ENCODE measurements around the gene HOXC12.
A peak's percentile ranks its signal among the peaks of the same experiment; 100 is the strongest.

Gene HOXC12

GRCh38 chr12:53980802-53981496 is 26.2 kb downstream of the HOXC12 start:
- TF ChIP-seq ZFX (IDR thresholded peaks at IDR 0.05) (no peak), CTCF (conservative IDR thresholded peaks at IDR 0.05) (no peak)
- H3K27ac ChIP-seq = peak overlapping the region; percentile 5; the same call in 1 of the 2 replicates

- TF ChIP-seq ZFX (IDR thresholded peaks at IDR 0.05) (no peak), CTCF (conservative IDR thresholded peaks at IDR 0.05) (no peak)
- H3K27ac ChIP-seq = no peak overlapping the region; the same call in 1 of the 2 replicates
Measured at GRCh38 chr12:53981634-53982565, 27.2 kb downstream of the HOXC12 start.

- no peak for TF ChIP-seq ZFX (IDR thresholded peaks at IDR 0.05)
- no peak for TF ChIP-seq CTCF (conservative IDR thresholded peaks at IDR 0.05)
- no peak overlapping the region; the same call in 1 of the 2 replicates for H3K27ac ChIP-seq
Measured at GRCh38 chr12:53982648-53983567, 28.2 kb downstream of the HOXC12 start.

- no peak overlapping the region; the same call in 1 of the 2 replicates for H3K27ac ChIP-seq
- TF ChIP-seq CTCF (conservative IDR thresholded peaks at IDR 0.05) (no peak), ZFX (IDR thresholded peaks at IDR 0.05) (no peak)
Measured at GRCh38 chr12:53983568-53983949, 28.9 kb downstream of the HOXC12 start.

GRCh38 chr12:53983950-53984572 is 29.4 kb downstream of the HOXC12 start:
- TF ChIP-seq ZFX (IDR thresholded peaks at IDR 0.05) = no peak
- H3K27ac ChIP-seq = no peak overlapping the region; the same call in 1 of the 2 replicates

- H3K27ac ChIP-seq = no peak within 1 kb of the TSS; the same call in 1 of the 2 replicates
- TF ChIP-seq CTCF (conservative IDR thresholded peaks at IDR 0.05) (no peak; the same call in 1 of the 2 replicates), ZFX (IDR thresholded peaks at IDR 0.05) (no peak)
Measured at GRCh38 chr12:53984901-53985691, 30.4 kb downstream of the HOXC12 start, which contains the start of gene HOXC10. Gene HOXC10, plus strand, starts transcription at chr12:53985146. Its CDS starts 114 bp downstream, at chr12:53985260.
